Gastrocnemius medialis (tissue), 4 donors: Measurements from ENCODE around the gene PABPN1L.

Experiments used
- CTCF ChIP-seq, 5 experiments: fragments of 450-650 bp in 3 of 5; fragments of 200-600 bp in 2 of 5; sonication (generic) in 2 of 5; IDR thresholded peaks in 4 of 5; conservative IDR thresholded peaks in 1 of 5; 1 replicate in 4 of 5; 2 replicates in 1 of 5; pipeline ENCODE4 v1.5.1; 2016 to 2019; ENCODE audit warnings: antibody characterized with exemption in 5 of 5, mild to moderate bottlenecking in 3 of 5, moderate library complexity in 3 of 5
- POLR2A ChIP-seq, 2 donors: fragments of 450-650 bp; IDR thresholded peaks; one replicate each; pipeline ENCODE4 v1.6.1; 2017; ENCODE audit warnings: antibody characterized with exemption in 2 of 2, mild to moderate bottlenecking in 2 of 2, moderate library complexity in 2 of 2

DNA sequence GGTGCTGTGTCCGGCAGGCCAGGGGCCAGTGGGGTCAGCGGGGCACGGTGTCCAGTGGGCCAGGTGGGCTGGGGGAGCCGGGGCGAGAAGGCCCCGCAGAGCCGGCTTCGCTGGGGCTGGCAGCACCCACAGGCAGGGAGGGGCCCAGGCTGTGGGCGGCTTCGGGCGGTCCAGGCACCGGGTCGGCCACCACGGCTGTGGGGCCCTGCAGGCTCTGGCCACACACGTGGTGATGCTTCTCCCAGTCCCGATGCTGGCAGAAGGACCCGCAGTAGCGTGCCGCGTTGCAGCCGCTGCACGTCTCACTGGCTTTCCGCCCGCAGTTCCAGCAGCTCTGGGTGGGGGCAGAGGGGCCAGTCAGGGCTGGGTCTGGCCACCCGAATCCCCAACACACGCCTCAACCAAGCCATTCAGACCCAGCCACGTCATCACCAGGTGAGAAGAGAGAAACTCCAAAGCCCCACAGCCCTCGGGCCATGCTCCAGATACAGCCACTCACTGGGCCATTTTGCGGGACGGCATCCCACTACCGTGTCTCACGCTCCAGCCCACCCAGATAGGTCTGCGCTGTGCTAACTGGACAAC is 10.6 kb upstream of the PABPN1L start:
- TF ChIP-seq CTCF (IDR thresholded peaks at IDR 0.05 in 4 of 5, conservative IDR thresholded peaks at IDR 0.05 in 1 of 5) (no peak), POLR2A (IDR thresholded peaks at IDR 0.05) (no peak)
